Activated CD8-positive, alpha-beta T cell treated with anti-CD3 and anti-CD28 coated beads, Interleukin-2, amount 10 ng/mL, durations not matched to agents 7 days and 5 days (primary cell): ENCODE results near the gene RBMS3. TPM values are rescaled to one million over a fixed set of nuclear protein-coding genes. Genes with fewer than 3 reads are reported as not detected.

Experiments
- ATAC-seq: fragments of 150-1000 bp; cut with Tn5 transposase; one replicate; pipeline ENCODE4 v1.10.0; 2021; ENCODE audit warnings: moderate library complexity
- CTCF ChIA-PET: fragments of 350-600 bp; sonication (Branson Sonifier 250); formaldehyde crosslinking; loops from one replicate; lab custom pipeline; 2021; ENCODE audit warnings: antibody characterized with exemption; lab: Charles Lee
- POLR2A ChIA-PET: fragments of 350-600 bp; sonication (Branson Sonifier 250); formaldehyde crosslinking; loops from one replicate; lab custom pipeline; 2021; ENCODE audit warnings: antibody characterized with exemption; lab: Charles Lee
- DNase-seq: peaks from one replicate; pipeline ENCODE4 v3.0.0-alpha.2; 2020
- H3K27ac Mint-ChIP-seq: one replicate; pipeline ENCODE4 v1.8.0; 2021; ENCODE audit warnings: mild to moderate bottlenecking, mixed read lengths
- H3K27me3 Mint-ChIP-seq: one replicate; pipeline ENCODE4 v1.8.0; 2021; ENCODE audit warnings: low read depth, mixed read lengths
- H3K36me3 Mint-ChIP-seq: one replicate; pipeline ENCODE4 v1.8.0; 2021; ENCODE audit warnings: low read depth, mixed read lengths
- H3K4me1 Mint-ChIP-seq: one replicate; pipeline ENCODE4 v1.8.0; 2021; ENCODE audit warnings: low read depth, mixed read lengths
- H3K4me3 Mint-ChIP-seq: one replicate; pipeline ENCODE4 v1.8.0; 2021; ENCODE audit warnings: mild to moderate bottlenecking, mixed read lengths
- H3K9me3 Mint-ChIP-seq: one replicate; pipeline ENCODE4 v1.8.0; 2022; ENCODE audit warnings: mixed read lengths; ENCODE audit not compliant: insufficient read depth
- total RNA-seq, 2 experiments: library from RNA; stranded (reverse); gene quantifications; one replicate each; pipeline ENCODE4 v1.2.3, GENCODE V29; 2021

Gene RBMS3
- total RNA-seq, 2 experiments from 2014 or later: 0.11 to 0.29 TPM

DNA sequence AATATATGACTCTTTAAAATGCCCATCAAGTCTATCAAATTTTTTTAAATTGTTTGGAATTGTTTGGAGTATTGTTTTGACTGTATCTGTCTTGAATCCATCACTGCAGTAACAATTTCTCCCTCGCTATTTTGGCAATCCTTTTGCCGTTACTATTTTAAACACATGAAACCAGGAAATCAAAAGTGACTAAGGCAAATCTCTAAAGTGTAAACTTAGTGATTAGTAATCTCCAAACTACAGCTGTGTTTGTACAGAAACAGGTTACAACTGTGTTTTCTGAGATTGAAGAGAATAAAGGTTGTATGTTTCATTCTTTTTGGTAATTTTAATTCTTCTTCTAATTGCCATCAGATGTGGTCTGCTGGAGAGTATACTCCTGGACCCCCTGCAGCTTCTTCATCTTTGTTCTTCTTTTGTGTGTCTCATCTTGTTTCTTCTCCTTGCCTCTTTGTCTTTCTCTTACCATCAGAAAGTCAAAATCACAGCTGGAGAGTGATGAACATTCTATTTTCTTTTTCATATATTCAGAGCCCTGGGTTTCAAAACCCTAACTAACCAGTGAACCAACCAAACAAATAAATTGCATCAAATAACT lies 465.4 kb downstream of the RBMS3 start:
- no peak for DNase-seq
- H3K27me3 Mint-ChIP-seq: no peaks in the 10 kb centered on the region
- no peaks in the 10 kb centered on the region for H3K4me1 Mint-ChIP-seq

DNA sequence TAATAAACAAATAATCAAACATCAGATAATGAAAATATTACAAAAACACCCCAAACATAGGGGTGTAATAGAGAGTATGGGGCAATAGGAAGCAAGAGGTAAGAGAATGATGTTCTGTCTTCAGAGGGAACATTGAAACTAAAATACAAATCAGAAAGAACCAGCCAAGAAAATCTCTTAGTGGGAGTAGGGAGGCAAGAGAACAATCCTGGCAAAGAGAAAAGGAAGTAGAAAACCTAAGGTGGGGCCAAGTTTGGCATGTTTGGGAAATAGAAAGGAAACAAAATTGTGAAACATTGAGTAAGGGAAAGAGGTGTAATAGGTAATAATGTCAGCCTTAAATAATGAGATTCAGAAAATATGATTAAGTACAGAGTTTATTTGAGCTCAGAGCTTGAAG lies 467.1 kb downstream of the RBMS3 start:
- ChIA-PET CTCF (no interaction called here), POLR2A (no interaction called here)
- H3K36me3 Mint-ChIP-seq: no peaks in the 10 kb centered on the region
- no peaks in the 10 kb centered on the region for H3K27me3 Mint-ChIP-seq
- DNase-seq (no peak), ATAC-seq (no peak)
- no peak overlapping the region for H3K27ac Mint-ChIP-seq
- no peak overlapping the region for H3K4me3 Mint-ChIP-seq
- H3K4me1 Mint-ChIP-seq: no peaks in the 10 kb centered on the region
- no peaks in the 10 kb centered on the region for H3K9me3 Mint-ChIP-seq

More for the DNA sequence above, 465.4 kb downstream of the RBMS3 start:
- Mint-ChIP-seq H3K27ac (no peak overlapping the region), H3K4me3 (no peak overlapping the region), H3K9me3 (no peaks in the 10 kb centered on the region), H3K36me3 (no peaks in the 10 kb centered on the region)
- no peak for ATAC-seq
- ChIA-PET CTCF (no interaction called here), POLR2A (no interaction called here)

DNA sequence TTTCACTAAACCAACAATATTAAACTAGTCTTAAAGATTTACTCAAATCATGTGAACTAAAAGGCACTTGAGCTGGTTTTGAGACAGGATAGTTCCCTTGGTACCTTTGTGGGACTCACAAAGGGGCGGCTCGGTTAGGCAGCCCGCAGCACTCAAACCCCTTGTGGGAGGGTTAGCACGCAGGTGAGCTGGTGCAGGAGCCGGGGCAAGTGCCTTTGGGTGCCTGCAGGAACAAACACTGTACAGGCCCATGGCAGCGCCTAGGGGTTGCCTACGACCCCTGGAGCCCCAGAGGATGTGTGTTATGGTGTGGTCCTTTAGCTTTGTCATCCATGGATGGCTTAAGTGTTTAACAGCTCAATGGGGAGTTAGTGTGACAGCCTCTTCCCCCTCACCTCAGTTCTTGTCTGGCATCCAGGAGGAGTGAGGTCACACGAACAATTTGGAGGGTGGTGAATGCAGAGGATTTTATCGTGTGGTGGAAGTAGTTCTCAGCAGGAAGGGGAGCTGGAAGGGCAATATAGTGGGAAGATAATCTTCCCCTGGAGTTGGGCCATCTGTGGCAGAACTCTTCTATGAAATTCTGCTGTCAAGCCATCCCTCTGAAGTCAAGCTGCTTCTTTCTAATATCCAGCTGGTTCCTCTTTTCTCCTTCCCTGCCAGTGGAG lies 470.9 kb downstream of the RBMS3 start:
- ChIA-PET POLR2A (no interaction called here), CTCF (interaction anchor here (1.2 kb wide), 1 partner anchor 54 kb away, joined by 3 read pairs; no protein-coding TSS in a partner anchor)
- Mint-ChIP-seq H3K4me1 (no peaks in the 10 kb centered on the region), H3K4me3 (no peak overlapping the region), H3K27me3 (peaks cover 2% of the 10 kb centered on the region), H3K36me3 (no peaks in the 10 kb centered on the region), H3K27ac (no peak overlapping the region), H3K9me3 (no peaks in the 10 kb centered on the region)
- DNase-seq (no peak), ATAC-seq (no peak)

DNA sequence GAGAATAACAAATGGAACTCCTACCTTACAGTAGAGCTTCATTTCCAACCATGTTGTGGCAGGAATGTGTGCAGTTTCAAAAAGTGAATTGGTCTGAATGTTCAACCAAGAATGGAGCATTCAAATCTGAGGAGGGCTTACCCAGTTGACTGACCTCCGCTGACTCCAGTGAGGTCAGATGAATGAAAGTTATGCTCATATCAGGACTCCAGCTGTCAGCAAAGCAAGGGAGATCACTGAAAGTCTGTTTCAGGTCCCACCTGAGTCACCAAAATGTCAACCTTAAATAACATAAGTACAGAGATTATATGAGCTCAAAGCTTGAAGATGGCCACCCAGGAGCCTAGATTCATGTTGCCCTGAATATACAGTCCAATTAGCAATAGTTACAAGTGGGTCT lies 473.5 kb downstream of the RBMS3 start:
- no peak overlapping the region for H3K27ac Mint-ChIP-seq
- peaks cover 2% of the 10 kb centered on the region for H3K27me3 Mint-ChIP-seq
- DNase-seq: no peak
- no peak overlapping the region for H3K4me3 Mint-ChIP-seq
- ChIA-PET CTCF (no interaction called here), POLR2A (no interaction called here)
- no peak for ATAC-seq
- no peaks in the 10 kb centered on the region for H3K4me1 Mint-ChIP-seq
- H3K9me3 Mint-ChIP-seq: no peaks in the 10 kb centered on the region
- no peaks in the 10 kb centered on the region for H3K36me3 Mint-ChIP-seq

DNA sequence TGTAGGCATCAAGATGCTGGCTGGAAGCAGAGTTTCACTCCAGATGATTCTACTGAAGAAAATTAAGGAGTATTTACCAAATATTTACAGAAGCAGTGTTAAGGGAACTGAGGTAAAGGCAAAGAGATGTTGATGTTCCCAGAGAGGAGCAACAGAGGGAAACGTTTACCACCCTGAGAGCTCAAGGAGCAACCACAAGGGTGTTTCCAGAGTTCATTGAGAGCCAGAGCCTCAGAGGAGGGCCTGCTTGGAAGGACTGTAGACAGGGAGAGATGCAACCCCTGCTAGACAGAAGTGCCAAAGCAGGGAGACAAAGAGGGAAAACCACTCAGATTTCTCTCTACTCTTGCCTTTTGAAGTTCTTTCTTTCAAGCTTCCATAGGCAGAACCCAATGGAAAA lies 474.5 kb downstream of the RBMS3 start:
- Mint-ChIP-seq H3K4me3 (no peak overlapping the region), H3K36me3 (no peaks in the 10 kb centered on the region), H3K27me3 (peaks cover 2% of the 10 kb centered on the region), H3K27ac (no peak overlapping the region), H3K9me3 (no peaks in the 10 kb centered on the region), H3K4me1 (no peaks in the 10 kb centered on the region)
- POLR2A ChIA-PET: no interaction called here
- DNase-seq (no peak), ATAC-seq (no peak)
- CTCF ChIA-PET: no interaction called here

DNA sequence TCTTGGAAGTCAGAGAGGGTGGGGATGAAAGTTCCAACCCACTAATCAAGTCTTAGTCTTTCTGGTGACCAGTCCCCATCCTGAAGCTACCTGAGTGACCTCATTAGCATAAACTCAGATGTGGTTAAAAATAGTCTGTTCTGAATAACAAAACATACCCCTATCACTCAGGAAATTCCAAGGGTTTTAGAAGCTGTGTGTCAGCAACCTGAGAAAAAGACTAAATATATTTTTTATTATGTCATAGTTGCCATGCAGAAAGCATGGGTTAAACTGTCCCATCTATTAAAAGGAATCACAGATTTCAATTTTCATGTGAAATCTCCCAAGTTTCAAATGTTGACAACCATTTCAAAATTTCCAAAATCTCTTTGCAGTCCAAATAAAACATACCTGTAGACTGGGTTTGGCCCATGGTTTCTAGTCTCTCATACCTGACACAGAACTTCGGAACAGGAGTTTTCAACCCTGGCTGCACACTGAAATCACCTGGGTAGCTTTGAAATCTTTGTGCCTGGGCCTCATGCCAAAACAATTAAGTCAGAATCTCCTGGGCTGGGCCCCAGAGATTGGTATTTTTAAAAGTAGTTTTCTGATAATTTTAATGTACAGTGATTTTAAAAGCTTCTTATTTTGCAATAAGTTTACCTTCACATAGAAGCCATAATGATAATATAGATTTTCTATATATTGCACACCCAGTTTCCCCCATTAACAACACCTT lies 476.3 kb downstream of the RBMS3 start:
- no peaks in the 10 kb centered on the region for H3K4me1 Mint-ChIP-seq
- ATAC-seq: no peak
- no peaks in the 10 kb centered on the region for H3K9me3 Mint-ChIP-seq
- H3K4me3 Mint-ChIP-seq: no peak overlapping the region
- H3K27ac Mint-ChIP-seq: no peak overlapping the region
- no peak for DNase-seq
- ChIA-PET POLR2A (no interaction called here), CTCF (no interaction called here)
- H3K27me3 Mint-ChIP-seq: peaks cover 2% of the 10 kb centered on the region
- H3K36me3 Mint-ChIP-seq: no peaks in the 10 kb centered on the region

DNA sequence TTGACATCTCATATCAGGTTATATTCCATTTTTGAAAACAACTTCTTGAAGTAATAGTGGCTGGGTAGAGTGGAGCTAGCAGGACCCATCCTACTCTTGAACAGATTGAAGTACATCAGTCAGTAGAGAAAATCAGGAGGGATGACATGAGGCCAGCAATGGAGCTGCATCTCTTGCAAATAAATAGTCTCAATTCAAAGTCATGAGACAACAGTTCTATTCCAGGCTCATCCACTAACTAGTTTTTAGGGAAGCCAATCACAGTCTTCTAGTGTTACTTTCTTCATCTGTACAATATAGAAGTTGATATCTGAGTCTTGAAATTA lies 477.2 kb downstream of the RBMS3 start:
- H3K27me3 Mint-ChIP-seq: peaks cover 2% of the 10 kb centered on the region
- no peak overlapping the region for H3K27ac Mint-ChIP-seq
- H3K36me3 Mint-ChIP-seq: no peaks in the 10 kb centered on the region
- ATAC-seq (no peak), DNase-seq (no peak)
- H3K4me1 Mint-ChIP-seq: no peaks in the 10 kb centered on the region
- CTCF ChIA-PET: no interaction called here
- no peak overlapping the region for H3K4me3 Mint-ChIP-seq
- POLR2A ChIA-PET: no interaction called here
- no peaks in the 10 kb centered on the region for H3K9me3 Mint-ChIP-seq

DNA sequence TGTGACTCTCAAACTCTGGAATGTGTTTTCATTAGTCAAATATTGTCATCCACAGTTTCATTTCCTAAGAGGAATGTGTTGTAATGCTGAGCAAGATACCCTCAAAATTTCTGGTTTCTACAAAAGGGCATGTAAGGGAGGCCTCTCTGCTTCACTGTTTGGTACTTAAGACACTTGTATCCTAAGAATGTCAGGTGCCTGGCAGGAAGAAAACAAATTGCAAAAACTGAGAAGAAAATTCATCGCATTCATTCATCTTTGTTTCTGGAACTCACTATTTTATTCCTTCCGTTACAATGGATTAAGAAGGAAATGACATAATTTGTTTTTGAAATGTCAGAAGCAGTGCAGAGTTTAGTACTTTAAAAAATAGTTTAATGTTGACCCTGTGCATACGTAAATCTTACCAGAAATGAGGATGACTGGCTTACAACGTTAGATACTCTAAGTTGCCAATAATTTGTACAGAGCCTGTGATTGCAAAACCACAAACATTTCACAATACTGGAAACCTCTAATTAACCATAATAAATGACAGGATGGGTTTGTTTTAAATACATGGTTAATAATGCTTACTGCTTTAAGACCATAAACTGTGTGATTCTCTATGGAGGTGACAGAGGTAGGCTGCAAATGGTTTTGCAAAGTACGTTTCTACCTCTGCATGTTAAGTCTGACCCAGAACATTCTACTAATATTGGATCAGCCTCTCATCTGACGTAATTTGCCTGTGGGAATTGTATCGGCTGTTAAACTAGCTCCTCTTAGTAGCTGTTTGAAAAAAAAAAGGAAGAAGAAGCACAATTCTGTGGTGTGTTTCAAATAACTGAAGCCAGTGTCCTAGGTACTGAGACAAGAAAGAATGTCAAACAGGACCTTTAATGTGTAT lies 477.8 kb downstream of the RBMS3 start:
- no peak overlapping the region for H3K4me3 Mint-ChIP-seq

DNA sequence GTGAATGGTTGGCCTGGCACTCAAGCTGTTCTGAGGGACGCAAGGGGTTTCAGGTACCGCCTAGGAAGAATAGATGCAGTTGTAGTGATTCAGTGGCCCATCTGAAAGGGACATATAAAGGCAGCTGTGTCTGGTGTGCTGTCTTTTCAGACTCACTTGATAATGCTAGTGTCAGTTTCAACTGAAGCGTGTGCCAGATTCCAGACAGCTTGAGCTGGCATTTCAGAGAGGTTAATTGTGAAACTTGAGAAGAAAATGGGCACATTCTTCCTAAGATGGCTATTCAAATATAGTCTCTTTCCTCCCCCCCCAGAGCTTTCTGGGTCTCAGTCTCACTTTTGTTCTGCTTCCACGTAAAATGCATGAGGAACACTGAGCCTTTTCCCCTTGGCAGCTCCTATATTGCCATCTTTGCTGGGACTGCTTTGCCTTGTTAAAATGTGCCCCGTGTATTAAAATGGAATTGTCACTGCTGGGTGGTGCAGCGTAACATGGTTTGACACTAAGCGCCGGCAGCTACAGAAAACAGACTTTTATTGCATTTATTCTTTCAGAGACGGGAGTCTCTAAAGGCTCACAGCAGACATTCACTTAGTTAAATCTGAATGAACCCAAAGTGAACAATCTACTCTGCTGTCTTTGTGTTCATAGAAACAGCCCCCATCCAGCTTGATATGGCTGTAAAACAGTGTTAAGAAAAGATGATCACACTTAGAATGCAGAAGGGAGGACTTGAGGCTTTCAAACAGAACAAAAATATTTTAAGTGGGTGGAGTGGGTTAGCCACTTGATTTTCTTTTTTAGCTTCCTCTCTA lies 478.7 kb downstream of the RBMS3 start:
- no peaks in the 10 kb centered on the region for H3K4me1 Mint-ChIP-seq
- peaks cover 2% of the 10 kb centered on the region for H3K27me3 Mint-ChIP-seq
- no peak overlapping the region for H3K4me3 Mint-ChIP-seq
- H3K9me3 Mint-ChIP-seq: no peaks in the 10 kb centered on the region
- ATAC-seq: no peak
- ChIA-PET CTCF (no interaction called here), POLR2A (no interaction called here)
- no peak overlapping the region for H3K27ac Mint-ChIP-seq
- no peak for DNase-seq
- no peaks in the 10 kb centered on the region for H3K36me3 Mint-ChIP-seq

More for the DNA sequence above, 477.8 kb downstream of the RBMS3 start:
- POLR2A ChIA-PET: no interaction called here
- Mint-ChIP-seq H3K36me3 (no peaks in the 10 kb centered on the region), H3K27ac (no peak overlapping the region), H3K9me3 (no peaks in the 10 kb centered on the region), H3K4me1 (no peaks in the 10 kb centered on the region), H3K27me3 (peaks cover 2% of the 10 kb centered on the region)
- DNase-seq (no peak), ATAC-seq (no peak)
- CTCF ChIA-PET: no interaction called here

DNA sequence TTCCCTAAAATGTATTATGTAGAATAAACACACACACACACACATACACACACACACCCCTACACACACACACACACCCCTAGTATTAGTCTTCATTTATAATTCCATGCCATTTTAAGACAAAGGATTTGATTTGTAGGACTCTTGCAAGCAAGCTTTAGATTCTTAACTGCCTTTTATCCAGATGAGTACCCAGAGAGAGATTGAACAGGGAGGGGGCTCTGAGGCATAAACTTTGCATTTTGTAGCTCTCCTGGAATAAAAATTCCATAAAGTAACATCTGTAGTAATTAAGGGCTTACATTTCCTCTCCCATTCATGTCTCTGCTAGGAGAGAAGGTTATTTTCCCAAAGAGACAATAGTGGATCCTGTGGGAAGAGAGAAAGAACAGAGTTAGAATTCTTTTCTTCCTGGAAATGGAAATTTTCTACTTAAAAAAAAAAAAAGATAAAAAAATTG lies 479.4 kb downstream of the RBMS3 start:
- H3K4me3 Mint-ChIP-seq: no peak overlapping the region
- no peaks in the 10 kb centered on the region for H3K9me3 Mint-ChIP-seq
- ATAC-seq (no peak), DNase-seq (no peak)
- no peaks in the 10 kb centered on the region for H3K36me3 Mint-ChIP-seq
- H3K4me1 Mint-ChIP-seq: no peaks in the 10 kb centered on the region
- ChIA-PET CTCF (no interaction called here), POLR2A (no interaction called here)
- H3K27ac Mint-ChIP-seq: no peak overlapping the region
- peaks cover 2% of the 10 kb centered on the region for H3K27me3 Mint-ChIP-seq

DNA sequence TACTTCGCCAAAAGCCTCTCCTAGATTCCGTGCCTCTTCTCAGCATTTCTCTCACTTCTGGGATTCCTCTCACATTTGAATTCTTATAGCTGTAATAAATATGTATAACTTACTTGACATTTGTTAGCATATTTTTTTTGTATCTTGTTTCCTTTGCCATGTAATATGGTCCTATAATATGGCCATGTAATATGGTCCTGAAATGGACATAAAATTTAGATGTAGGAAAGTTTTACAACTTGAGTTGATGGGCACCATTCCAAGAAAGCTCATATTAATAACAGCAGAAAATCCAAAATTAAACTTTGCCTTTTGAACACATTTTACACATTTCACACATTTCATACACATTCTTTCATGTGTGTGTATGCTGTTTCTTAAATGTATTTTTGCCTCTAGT lies 480.6 kb downstream of the RBMS3 start:
- H3K36me3 Mint-ChIP-seq: no peaks in the 10 kb centered on the region
- no peak for ATAC-seq
- POLR2A ChIA-PET: no interaction called here
- no peak overlapping the region for H3K27ac Mint-ChIP-seq
- H3K4me1 Mint-ChIP-seq: no peaks in the 10 kb centered on the region
- CTCF ChIA-PET: no interaction called here
- no peak for DNase-seq
- no peak overlapping the region for H3K4me3 Mint-ChIP-seq
- no peaks in the 10 kb centered on the region for H3K9me3 Mint-ChIP-seq
- no peaks in the 10 kb centered on the region for H3K27me3 Mint-ChIP-seq
